B cell (primary cell): ENCODE data around the gene HHLA2. TPM values are rescaled to one million over a fixed set of nuclear protein-coding genes. Genes with fewer than 3 reads are reported as not detected.
A peak's percentile ranks its signal among the peaks of the same experiment; 100 is the strongest.

Source experiments
- ATAC-seq: fragments of 200-7000 bp; cut with Tn5 transposase; one replicate; pipeline ENCODE4 v1.10.0; 2021; ENCODE audit warnings: low read depth, mild to moderate bottlenecking, moderate number of reproducible peaks, moderate library complexity
- CTCF ChIA-PET: fragments of 350-600 bp; sonication (Branson Sonifier 250); formaldehyde crosslinking; loops from one replicate; lab custom pipeline; 2021; ENCODE audit warnings: antibody characterized with exemption, inconsistent platforms; lab: Charles Lee
- POLR2A ChIA-PET: fragments of 350-600 bp; sonication (Branson Sonifier 250); formaldehyde crosslinking; loops from one replicate; lab custom pipeline; 2021; ENCODE audit warnings: antibody characterized with exemption; lab: Charles Lee
- DNase-seq: peaks from one replicate; pipeline ENCODE4 v3.0.0; 2013
- H2AFZ ChIP-seq: 2 replicates; pipeline ENCODE4 v1.6.1; 2012; ENCODE audit warnings: mild to moderate bottlenecking, low read depth, low read length; ENCODE audit not compliant: insufficient read depth, poor library complexity, severe bottlenecking
- H3K27ac ChIP-seq, 2 donors: 1 replicate in 1 of 2; 2 replicates in 1 of 2; pipeline ENCODE4 v1.5.1; 2012 to 2013; ENCODE audit warnings: low read length in 2 of 2, mild to moderate bottlenecking in 2 of 2, moderate library complexity in 1 of 2
- H3K27me3 ChIP-seq, 4 experiments: fragments of 200-600 bp in 1 of 4; sonication (generic) in 1 of 4; replicated peaks in 1 of 4; 1 replicate in 2 of 4; 2 replicates in 2 of 4; pipeline versions ENCODE4 v1.6.1 to v1.7.0; 2013 to 2016; ENCODE audit warnings: low read length in 3 of 4, mild to moderate bottlenecking in 2 of 4, mixed read lengths in 1 of 4, moderate library complexity in 1 of 4; ENCODE audit not compliant: insufficient read depth in 4 of 4, control insufficient read depth in 3 of 4; ENCODE audit errors: control extremely low read depth in 1 of 4
- H3K36me3 ChIP-seq, 2 experiments: replicated peaks in 1 of 2; 1 replicate in 1 of 2; 2 replicates in 1 of 2; pipeline versions ENCODE4 v1.6.1 to v1.7.1; 2013; ENCODE audit warnings: low read length in 1 of 2; ENCODE audit not compliant: insufficient read depth in 2 of 2, control insufficient read depth in 1 of 2; ENCODE audit errors: control extremely low read depth in 1 of 2, extremely low read depth in 1 of 2
- H3K4me1 ChIP-seq, 2 donors: fragments of 200-600 bp in 1 of 2; sonication (generic) in 1 of 2; 1 replicate in 1 of 2; 2 replicates in 1 of 2; pipeline versions ENCODE4 v1.5.1 to v1.6.1; 2013 to 2017; ENCODE audit warnings: low read length in 2 of 2; ENCODE audit not compliant: control insufficient read depth in 2 of 2, insufficient read depth in 2 of 2
- H3K4me2 ChIP-seq: replicated peaks from 2 replicates; pipeline ENCODE3; 2012; ENCODE audit warnings: mild to moderate bottlenecking, low read depth, low read length; ENCODE audit not compliant: poor library complexity, severe bottlenecking
- H3K4me3 ChIP-seq, 5 experiments: fragments of 200-600 bp in 1 of 5; sonication (generic) in 1 of 5; 1 replicate in 3 of 5; 2 replicates in 2 of 5; pipeline versions ENCODE4 v1.5.1 to v1.7.0; 2011 to 2016; ENCODE audit warnings: low read length in 4 of 5, mild to moderate bottlenecking in 4 of 5, low read depth in 2 of 5, control low read depth in 1 of 5, moderate library complexity in 1 of 5; ENCODE audit not compliant: insufficient read depth in 1 of 5; ENCODE audit errors: control extremely low read depth in 1 of 5, extremely low read depth in 1 of 5
- H3K79me2 ChIP-seq: fragments of 200-600 bp; sonication (generic); one replicate; pipeline ENCODE4 v1.6.0; 2016; ENCODE audit warnings: low read length; ENCODE audit not compliant: control insufficient read depth, insufficient read depth
- H3K9ac ChIP-seq: fragments of 200-600 bp; sonication (generic); 2 replicates; pipeline ENCODE4 v1.6.1; 2017; ENCODE audit warnings: mild to moderate bottlenecking, low read length, moderate library complexity
- H3K9me3 ChIP-seq, 3 donors: one replicate each; pipeline versions ENCODE4 v1.6.1 to v1.7.1; 2013; ENCODE audit warnings: low read length in 2 of 3; ENCODE audit not compliant: control insufficient read depth in 2 of 3, insufficient read depth in 1 of 3; ENCODE audit errors: control extremely low read depth in 1 of 3
- H4K20me1 ChIP-seq: 2 replicates; pipeline ENCODE4 v1.6.0; 2012; ENCODE audit warnings: mild to moderate bottlenecking, low read length; ENCODE audit not compliant: insufficient read depth, control insufficient read depth, poor library complexity, severe bottlenecking
- H3K27ac Mint-ChIP-seq: one replicate; pipeline ENCODE4 v1.8.0; 2021; ENCODE audit warnings: mixed read lengths
- H3K27me3 Mint-ChIP-seq: one replicate; pipeline ENCODE4 v1.8.0; 2021; ENCODE audit warnings: mixed read lengths
- H3K4me1 Mint-ChIP-seq: one replicate; pipeline ENCODE4 v1.8.0; 2021; ENCODE audit warnings: mixed read lengths
- H3K4me3 Mint-ChIP-seq: one replicate; pipeline ENCODE4 v1.8.0; 2021; ENCODE audit warnings: mixed read lengths
- H3K9me3 Mint-ChIP-seq: one replicate; pipeline ENCODE4 v1.8.0; 2022; ENCODE audit warnings: mixed read lengths; ENCODE audit not compliant: insufficient read depth
- CTCF ChIP-seq: fragments of 200-600 bp; IDR thresholded peaks from one replicate; pipeline ENCODE4 v1.8.0; 2022; ENCODE audit warnings: antibody characterized with exemption, mild to moderate bottlenecking
- EZH2 ChIP-seq: IDR thresholded peaks from 2 replicates; pipeline ENCODE4 v1.6.1; 2012; ENCODE audit warnings: borderline replicate concordance, low read depth, mild to moderate bottlenecking, moderate library complexity, low read length; ENCODE audit not compliant: insufficient read depth, poor library complexity, severe bottlenecking
- WGBS: methylation state at CpG from one replicate; pipeline ENCODE4 v1.1.5; 2013; ENCODE audit warnings: missing lambda C conversion rate; ENCODE audit not compliant: insufficient coverage; 5-methylcytosine and 5-hydroxymethylcytosine counted together
- intact Hi-C: fragments of 100-400 bp; cut with micrococcal nuclease; formaldehyde crosslinking; loops from one replicate; pipeline ENCODE4 v1.10.0; 2022
- polyA plus RNA-seq: library from polyadenylated mRNA; depleted of rRNA; stranded (reverse); fragments of >200 nt; gene quantifications from 2 replicates; pipeline ENCODE4 v1.2.3, GENCODE V29; 2012
- total RNA-seq, 2 donors: library from RNA; stranded (reverse); fragments of 120-200 nt in 1 of 2; gene quantifications; 1 replicate in 1 of 2; 2 replicates in 1 of 2; pipeline versions ENCODE4 v1.2.3 to v1.2.4, GENCODE V29; 2013 to 2022

Gene HHLA2
- total and polyA plus RNA-seq, 2 donors (not counting 1 experiment from before 2014, with no cell fraction given) = 0.84 TPM

GRCh38 chr3:108292905-108293328 is 3.4 kb upstream of the HHLA2 start:
- no peak for ATAC-seq
- peak overlapping the region; percentile 10 for H3K27ac Mint-ChIP-seq

GRCh38 chr3:108293858-108294257 is 2.5 kb upstream of the HHLA2 start:
- Histone ChIP-seq H3K4me1 (peaks cover 17 to 19% of the 10 kb centered on the region in 2 donors), H3K79me2 (no peaks in the 10 kb centered on the region), H3K27ac (no peak overlapping the region), H4K20me1 (no peaks in the 10 kb centered on the region), H3K27me3 (no peaks in the 10 kb centered on the region), H3K9ac (no peak overlapping the region), H3K9me3 (no peaks in the 10 kb centered on the region), H3K4me3 (no peak overlapping the region), H2AFZ (no peak overlapping the region), H3K36me3 (no peaks in the 10 kb centered on the region), H3K4me2 (no peak overlapping the region)
- DNase-seq = peak; percentile 13
- Mint-ChIP-seq H3K4me3 (no peak overlapping the region), H3K9me3 (peaks cover 5% of the 10 kb centered on the region), H3K27me3 (no peaks in the 10 kb centered on the region), H3K4me1 (peaks cover 38% of the 10 kb centered on the region), H3K27ac (no peak overlapping the region)
- no peak for TF ChIP-seq CTCF
- TF ChIP-seq EZH2 = no peak
- ChIA-PET CTCF (no interaction called here), POLR2A (no interaction called here)
- WGBS = 0% methylated on average over 1 of the region's 4 CpGs
- intact Hi-C loops = loop anchor here (5.0 kb wide), 1 partner anchor 72 kb away; the partner anchor contains the start of gene IFT57
- ATAC-seq = no peak

More at GRCh38 chr3:108292905-108293328, 3.4 kb upstream of the HHLA2 start:
- ChIA-PET POLR2A (no interaction called here), CTCF (interaction anchor here (0.8 kb wide), 1 partner anchor 23 kb away, joined by 3 read pairs; no protein-coding TSS in a partner anchor)
- no peaks in the 10 kb centered on the region for H3K27me3 Mint-ChIP-seq
- intact Hi-C loops = loop anchor here (5.0 kb wide), 1 partner anchor 71 kb away; the partner anchor contains the start of gene IFT57
- Histone ChIP-seq H4K20me1 (no peaks in the 10 kb centered on the region), H3K4me3 (no peak overlapping the region), H3K36me3 (no peaks in the 10 kb centered on the region), H3K79me2 (no peaks in the 10 kb centered on the region), H3K4me1 (peaks cover 17 to 19% of the 10 kb centered on the region in 2 donors), H3K9ac (no peak overlapping the region), H3K27ac (no peak overlapping the region), H3K9me3 (no peaks in the 10 kb centered on the region), H2AFZ (peak overlapping the region; percentile 51), H3K27me3 (no peaks in the 10 kb centered on the region), H3K4me2 (no peak overlapping the region)
- peaks cover 38% of the 10 kb centered on the region for H3K4me1 Mint-ChIP-seq
- TF ChIP-seq CTCF (no peak), EZH2 (no peak)
- H3K4me3 Mint-ChIP-seq = peak overlapping the region; percentile 20
- peaks cover 5% of the 10 kb centered on the region for H3K9me3 Mint-ChIP-seq
- DNase-seq = no peak
